A549 (cell line): ENCODE results near the gene SLC35D2.

Source experiments
- CBX2 ChIP-seq: fragments of 200-600 bp; sonication (generic); IDR thresholded peaks from 2 replicates; pipeline ENCODE4 v1.6.1; 2016; ENCODE audit warnings: low read depth, mild to moderate bottlenecking, borderline replicate concordance
- CTCF ChIP-seq: fragments of >200 bp; sonication (Bioruptor Twin); formaldehyde crosslinking; IDR thresholded peaks from 3 replicates; pipeline ENCODE4 v1.5.1; 2016
- HDAC2 ChIP-seq: fragments of 200-600 bp; sonication (generic); IDR thresholded peaks from 2 replicates; pipeline ENCODE4 v1.6.1; 2016
- RAD21 ChIP-seq, 2 experiments: fragments of >200 bp in 1 of 2; sonication (Bioruptor Twin) in 1 of 2; formaldehyde crosslinking in 1 of 2; IDR thresholded peaks in 1 of 2; conservative IDR thresholded peaks in 1 of 2; 2 replicates in 1 of 2; 3 replicates in 1 of 2; pipeline ENCODE4 v1.6.1; 2012 to 2018; ENCODE audit warnings: inconsistent platforms in 1 of 2
- ZC3H11A ChIP-seq: fragments of 450-650 bp; IDR thresholded peaks from 2 replicates; pipeline ENCODE4 v1.6.1; 2014; ENCODE audit warnings: antibody characterized with exemption, mild to moderate bottlenecking

- TF ChIP-seq ZC3H11A, result no peak
- TF ChIP-seq CTCF, result no peak
- TF ChIP-seq RAD21 (conservative IDR thresholded peaks at IDR 0.05 in 1 of 2, IDR thresholded peaks at IDR 0.05 in 1 of 2), result no peak
- no peak for TF ChIP-seq HDAC2
- no peak for TF ChIP-seq CBX2
Measured at GRCh38 chr9:96381696-96382095, 1.8 kb downstream of the SLC35D2 start.
